Liver (tissue), 3 donors: ENCODE data around the gene TAS1R1.

Experiments
- EGR1 ChIP-seq, 2 donors: IDR thresholded peaks; 2 replicates each; pipeline ENCODE4 v1.6.1; 2016 to 2018; ENCODE audit warnings: antibody characterized with exemption in 2 of 2, low read depth in 2 of 2
- FOXA2 ChIP-seq: IDR thresholded peaks from 2 replicates; pipeline ENCODE4 v1.6.1; 2016; ENCODE audit warnings: antibody characterized with exemption
- GABPA ChIP-seq, 2 donors: IDR thresholded peaks in 1 of 2; conservative IDR thresholded peaks in 1 of 2; 2 replicates each; pipeline ENCODE4 v1.6.1; 2016; ENCODE audit warnings: antibody characterized with exemption in 2 of 2, mild to moderate bottlenecking in 1 of 2, moderate library complexity in 1 of 2
- NR2F2 ChIP-seq: IDR thresholded peaks from 2 replicates; pipeline ENCODE4 v1.6.1; 2016; ENCODE audit warnings: antibody characterized with exemption
- SP1 ChIP-seq: IDR thresholded peaks from 2 replicates; pipeline ENCODE4 v1.6.1; 2018; ENCODE audit warnings: antibody characterized with exemption, mild to moderate bottlenecking
- TAF1 ChIP-seq: conservative IDR thresholded peaks from 2 replicates; pipeline ENCODE4 v1.6.1; 2016; ENCODE audit warnings: antibody characterized with exemption, mild to moderate bottlenecking
- TF ChIP-seq, protein P1 (sequence below): fragments of 150-350 bp; IDR thresholded peaks from 2 replicates; pipeline ENCODE4 v1.5.1; 2017; ENCODE audit warnings: improper control_type of control experiment, low read depth, low read length; ENCODE audit not compliant: missing input control
- donor health status: healthy.
- donor health status: healthy.

DNA sequence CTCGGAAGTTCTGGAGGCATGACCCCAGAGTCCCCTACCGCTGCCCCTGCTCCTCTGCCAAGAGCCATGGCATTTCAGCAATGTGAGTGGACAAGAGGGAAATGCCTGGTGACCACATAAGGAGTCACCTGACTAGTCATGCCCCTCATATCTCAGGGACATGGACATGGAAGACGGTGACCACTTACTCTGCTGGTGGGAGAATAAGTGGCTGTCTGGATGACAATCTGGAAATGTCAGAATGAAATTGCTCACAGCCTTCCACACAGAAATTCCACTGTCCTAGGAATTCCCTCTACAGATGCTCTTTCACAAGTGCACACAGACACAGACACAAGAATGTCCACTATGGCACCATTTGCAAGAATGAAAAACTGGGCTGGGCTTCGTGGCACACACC lies 39.3 kb upstream of the TAS1R1 start:
- TF ChIP-seq, protein P1, sequence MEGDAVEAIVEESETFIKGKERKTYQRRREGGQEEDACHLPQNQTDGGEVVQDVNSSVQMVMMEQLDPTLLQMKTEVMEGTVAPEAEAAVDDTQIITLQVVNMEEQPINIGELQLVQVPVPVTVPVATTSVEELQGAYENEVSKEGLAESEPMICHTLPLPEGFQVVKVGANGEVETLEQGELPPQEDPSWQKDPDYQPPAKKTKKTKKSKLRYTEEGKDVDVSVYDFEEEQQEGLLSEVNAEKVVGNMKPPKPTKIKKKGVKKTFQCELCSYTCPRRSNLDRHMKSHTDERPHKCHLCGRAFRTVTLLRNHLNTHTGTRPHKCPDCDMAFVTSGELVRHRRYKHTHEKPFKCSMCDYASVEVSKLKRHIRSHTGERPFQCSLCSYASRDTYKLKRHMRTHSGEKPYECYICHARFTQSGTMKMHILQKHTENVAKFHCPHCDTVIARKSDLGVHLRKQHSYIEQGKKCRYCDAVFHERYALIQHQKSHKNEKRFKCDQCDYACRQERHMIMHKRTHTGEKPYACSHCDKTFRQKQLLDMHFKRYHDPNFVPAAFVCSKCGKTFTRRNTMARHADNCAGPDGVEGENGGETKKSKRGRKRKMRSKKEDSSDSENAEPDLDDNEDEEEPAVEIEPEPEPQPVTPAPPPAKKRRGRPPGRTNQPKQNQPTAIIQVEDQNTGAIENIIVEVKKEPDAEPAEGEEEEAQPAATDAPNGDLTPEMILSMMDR = no peak
- TF ChIP-seq GABPA (IDR thresholded peaks at IDR 0.05 in 1 of 2, conservative IDR thresholded peaks at IDR 0.05 in 1 of 2) (no peak), TAF1 (no peak), SP1 (no peak), FOXA2 (no peak), EGR1 (IDR thresholded peaks at IDR 0.05; ENCODE audit: low read depth in 2 of 2) (no peak), NR2F2 (no peak)
